ENCODE results near the gene CEP104.

- no peak for TF ChIP-seq CTCF (IDR thresholded peaks at IDR 0.05)
- no peak for TF ChIP-seq EZH2 (IDR thresholded peaks at IDR 0.05; ENCODE audit: borderline replicate concordance, insufficient read depth, low read depth, low read length, poor library complexity, severe bottlenecking)
Observed at GRCh38 chr1:3817138-3817740, 39.8 kb downstream of the CEP104 start.
